Activated naive CD4-positive, alpha-beta T cell treated with anti-CD3 and anti-CD28 coated beads, Interleukin-2, amount 10 ng/mL, durations not matched to agents 7 days and 5 days (primary cell): ENCODE results near the gene SPRYD7.

ENCODE experiments used
- CTCF ChIA-PET: fragments of 350-600 bp; sonication (Branson Sonifier 250); formaldehyde crosslinking; loops from one replicate; lab custom pipeline; 2021; ENCODE audit warnings: antibody characterized with exemption; lab: Charles Lee
- DNase-seq: peaks from one replicate; pipeline ENCODE4 v3.0.0-alpha.2; 2020
- H3K27ac Mint-ChIP-seq: one replicate; pipeline ENCODE4 v1.8.0; 2021; ENCODE audit warnings: mild to moderate bottlenecking, moderate library complexity, mixed read lengths
- H3K27me3 Mint-ChIP-seq: one replicate; pipeline ENCODE4 v1.8.0; 2021; ENCODE audit warnings: mild to moderate bottlenecking, mixed read lengths
- H3K36me3 Mint-ChIP-seq: one replicate; pipeline ENCODE4 v1.8.0; 2021; ENCODE audit warnings: mixed read lengths
- H3K4me1 Mint-ChIP-seq: one replicate; pipeline ENCODE4 v1.8.0; 2021; ENCODE audit warnings: mixed read lengths
- H3K4me3 Mint-ChIP-seq: one replicate; pipeline ENCODE4 v1.8.0; 2021; ENCODE audit warnings: mild to moderate bottlenecking, moderate library complexity, mixed read lengths
- H3K9me3 Mint-ChIP-seq: one replicate; pipeline ENCODE4 v1.8.0; 2021; ENCODE audit warnings: mixed read lengths

Gene SPRYD7

DNA sequence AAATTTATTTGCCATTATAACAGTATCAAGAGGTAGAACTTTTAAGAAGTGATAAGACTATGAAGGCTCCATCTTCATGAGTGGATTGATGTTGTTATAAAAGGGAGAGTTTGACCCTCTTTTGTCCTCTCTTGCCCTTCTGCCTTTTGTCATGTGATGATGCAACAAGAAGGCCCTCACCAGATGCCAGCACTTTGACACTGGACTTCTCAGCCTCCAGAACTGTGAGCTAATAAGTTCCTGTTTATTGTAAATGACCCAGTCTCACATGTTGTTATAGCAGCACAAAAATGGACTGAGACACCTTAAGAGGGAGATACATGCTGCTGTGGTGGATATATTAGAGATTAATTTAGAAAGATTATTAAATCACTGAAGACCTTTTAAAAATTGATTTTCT, 71.6 kb downstream of the SPRYD7 start:
- no peak for DNase-seq
- H3K27ac Mint-ChIP-seq: no peak overlapping the region
- H3K4me1 Mint-ChIP-seq: no peaks in the 10 kb centered on the region
- CTCF ChIA-PET: no interaction called here
- H3K9me3 Mint-ChIP-seq: no peaks in the 10 kb centered on the region
- H3K4me3 Mint-ChIP-seq: no peak overlapping the region
- peaks cover 9% of the 10 kb centered on the region for H3K27me3 Mint-ChIP-seq
- no peaks in the 10 kb centered on the region for H3K36me3 Mint-ChIP-seq
